HG03135 (cell line): Measurements from ENCODE around the gene PLCB4.

Source experiments
- ATAC-seq: cut with Tn5 transposase; IDR thresholded peaks from one replicate; pipeline ENCODE4 v1.9.1; 2021; ENCODE audit warnings: mild to moderate bottlenecking, moderate library complexity; ENCODE audit not compliant: unreplicated experiment

PLCB4 gene

DNA sequence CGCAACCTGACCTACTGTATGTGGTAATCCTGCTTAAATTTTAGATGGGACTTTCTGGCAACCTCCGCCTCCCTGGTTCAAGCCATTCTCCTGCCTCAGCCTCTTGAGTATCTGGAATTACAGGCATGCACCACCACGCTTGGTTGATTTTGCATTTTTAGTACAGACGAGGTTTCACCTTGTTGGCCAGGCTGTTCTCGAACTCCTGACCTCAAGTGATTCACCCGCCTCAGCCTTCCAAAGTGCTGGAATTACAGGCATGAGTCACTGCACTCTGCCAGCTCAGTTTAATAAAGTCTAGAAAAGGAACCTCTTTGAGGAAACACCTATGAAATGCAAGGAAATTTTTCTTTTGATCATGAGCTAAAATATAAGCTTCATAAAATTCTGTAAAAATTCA, 9.0 kb upstream of the PLCB4 start:
- ATAC-seq = no peak

- ATAC-seq = no peak
Observed at GRCh38 chr20:9061434-9061833, 7.5 kb upstream of the PLCB4 start.

GRCh38 chr20:9062066-9062465, 6.8 kb upstream of the PLCB4 start:
- no peak for ATAC-seq

DNA sequence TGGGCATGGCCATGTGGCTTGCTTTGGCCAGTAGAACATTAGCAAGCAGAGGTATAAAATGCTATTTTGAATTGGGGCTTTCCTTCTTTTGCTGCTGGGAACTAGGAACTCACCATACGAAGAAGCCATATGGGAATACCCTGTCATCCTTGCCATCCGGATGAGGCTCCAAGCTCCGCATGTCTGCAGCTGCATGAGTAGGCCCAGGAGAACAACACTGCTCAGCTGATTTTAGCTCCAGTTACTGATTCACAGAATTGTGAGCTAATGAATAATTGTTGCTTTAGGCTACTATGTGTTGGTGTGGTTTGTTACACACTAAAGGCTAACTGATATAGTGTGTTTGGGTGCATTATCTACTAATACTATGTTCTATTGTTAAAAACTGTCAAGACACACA, 2.7 kb upstream of the PLCB4 start:
- ATAC-seq = no peak

GRCh38 chr20:9068233-9068801, 570 bp upstream of the PLCB4 start:
- no peak for ATAC-seq

GRCh38 chr20:9070304-9070703, 1.4 kb downstream of the PLCB4 start:
- ATAC-seq = no peak

GRCh38 chr20:9071976-9072726, 3.3 kb downstream of the PLCB4 start:
- ATAC-seq = no peak

GRCh38 chr20:9072861-9073500, 4.1 kb downstream of the PLCB4 start:
- ATAC-seq = no peak

DNA sequence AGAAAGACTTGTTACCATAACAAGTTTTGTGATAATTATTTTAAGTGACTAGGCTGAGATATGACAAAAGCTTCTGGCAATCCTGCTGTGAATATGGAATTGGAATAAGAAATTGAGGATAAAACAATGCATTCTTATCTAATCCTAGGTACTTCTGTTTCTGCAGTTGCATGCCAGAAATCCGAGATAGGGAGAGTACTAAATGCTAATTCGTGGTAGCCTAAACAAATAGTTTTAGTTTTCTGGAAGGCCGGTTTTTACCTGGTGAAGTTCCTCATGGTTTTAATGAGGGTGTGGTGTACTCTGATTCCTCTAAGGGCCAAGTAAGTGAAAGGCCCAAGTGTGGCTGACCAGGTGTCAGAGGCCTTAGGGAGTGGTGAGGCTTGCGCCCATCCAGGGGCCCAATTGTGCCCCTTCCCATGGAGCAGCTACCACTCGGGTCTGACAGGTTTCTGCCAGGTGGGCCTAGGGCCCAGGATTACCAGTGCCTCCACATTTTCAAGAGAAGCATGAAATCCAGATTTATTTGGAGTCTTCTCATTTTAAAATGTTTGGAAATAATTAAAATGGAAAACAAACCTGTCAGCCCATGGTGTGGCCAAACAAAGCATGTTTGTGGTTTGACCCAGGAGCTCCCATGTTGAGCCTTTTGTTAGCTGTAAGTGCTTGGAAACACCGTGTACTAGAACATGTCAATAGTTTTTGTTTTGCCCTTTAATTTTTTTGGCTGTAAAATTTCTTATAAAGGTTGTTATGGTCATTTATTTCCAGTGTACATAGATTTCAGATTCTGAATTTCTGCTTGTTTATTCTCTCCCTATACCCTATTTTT, 6.6 kb downstream of the PLCB4 start:
- no peak for ATAC-seq

- ATAC-seq = no peak
Observed at GRCh38 chr20:9076440-9076839, 7.6 kb downstream of the PLCB4 start.

DNA sequence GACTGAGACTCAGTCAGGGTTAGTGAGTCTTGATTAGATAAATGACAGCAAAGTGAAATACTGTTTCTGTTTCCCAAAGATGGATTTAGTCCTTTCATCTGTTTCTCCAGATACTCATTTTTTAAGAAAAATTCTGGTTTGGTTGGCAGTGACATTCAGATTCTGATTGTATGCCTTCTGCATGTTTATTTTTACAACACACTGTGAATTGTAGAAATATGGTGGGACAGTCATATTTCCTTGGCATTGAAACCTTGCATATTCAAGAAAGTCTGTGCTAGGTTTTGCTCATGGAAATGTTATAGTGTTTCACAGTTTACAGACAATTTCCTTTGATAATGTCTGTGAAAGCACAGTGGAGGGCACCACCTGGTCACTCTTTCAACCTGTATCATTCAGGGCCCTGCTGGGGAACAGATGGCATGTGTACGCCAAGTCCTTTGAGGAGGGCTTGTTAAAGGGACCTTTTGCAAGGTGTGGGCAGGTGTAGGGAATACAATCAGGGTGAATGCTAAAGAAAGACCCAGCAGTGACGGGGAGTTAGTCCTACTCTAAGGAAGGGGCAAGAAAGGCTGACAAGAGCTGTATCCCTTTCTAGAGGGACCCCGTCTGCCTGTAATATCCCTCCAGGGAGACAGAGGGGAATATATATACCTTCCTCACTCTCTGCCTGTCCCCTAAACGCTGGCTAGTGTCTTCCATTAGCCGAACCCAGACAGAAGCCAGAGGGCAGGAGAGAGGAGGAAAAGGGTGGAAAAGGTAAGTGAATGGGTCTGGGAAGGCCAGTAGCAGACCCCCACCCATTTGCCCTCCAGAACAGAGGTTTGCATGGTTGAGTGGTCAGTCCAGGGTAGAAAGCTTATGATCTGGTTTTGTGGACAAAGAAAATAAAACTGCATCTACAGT, 10.2 kb downstream of the PLCB4 start:
- ATAC-seq = no peak

- ATAC-seq = no peak
Observed at GRCh38 chr20:9081423-9081966, 12.6 kb downstream of the PLCB4 start.

DNA sequence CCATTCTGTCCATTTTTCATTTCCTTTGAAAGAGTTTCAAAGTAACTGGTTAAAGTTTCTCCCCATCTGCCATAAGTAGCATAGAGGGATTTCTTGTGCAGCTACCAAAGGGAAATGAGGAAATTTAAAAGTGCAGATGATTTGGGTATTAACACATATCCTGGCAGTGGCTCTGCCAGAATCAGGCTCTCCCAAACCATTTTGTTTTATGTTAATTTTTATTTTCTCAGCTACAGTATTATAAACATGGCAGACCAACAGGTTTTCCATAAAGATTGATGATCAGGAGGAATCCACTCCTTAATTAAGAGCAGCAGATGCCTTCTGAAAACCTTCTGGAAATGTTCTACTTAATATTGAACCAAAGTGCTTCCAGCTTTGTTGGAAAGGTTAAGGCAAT, 13.9 kb downstream of the PLCB4 start:
- ATAC-seq = no peak

- ATAC-seq = no peak
Observed at GRCh38 chr20:9087531-9088217, 18.8 kb downstream of the PLCB4 start.

GRCh38 chr20:9088556-9088955, 19.7 kb downstream of the PLCB4 start:
- no peak for ATAC-seq

- no peak for ATAC-seq
Observed at GRCh38 chr20:9092113-9092512, 23.2 kb downstream of the PLCB4 start.

DNA sequence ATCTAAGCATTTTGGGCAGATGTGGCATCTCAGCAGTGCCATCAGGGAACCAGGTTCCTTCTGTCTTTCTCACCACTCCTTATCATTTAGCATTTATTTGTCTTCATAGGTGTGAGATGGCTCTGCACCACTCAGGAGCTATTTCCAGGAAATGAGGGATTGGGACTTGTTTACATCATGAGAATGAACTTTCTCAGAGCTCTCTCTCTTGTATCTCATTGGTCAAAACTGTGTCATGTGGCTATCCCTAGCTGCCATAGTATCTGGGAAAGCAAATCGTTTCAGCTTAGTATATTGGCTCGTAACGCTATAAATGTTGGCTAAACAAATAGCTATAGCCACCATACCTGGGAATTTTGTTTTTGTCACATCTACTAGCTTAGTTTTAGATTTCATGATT, 23.8 kb downstream of the PLCB4 start:
- no peak for ATAC-seq

GRCh38 chr20:9093218-9093957, 24.5 kb downstream of the PLCB4 start:
- ATAC-seq = no peak

DNA sequence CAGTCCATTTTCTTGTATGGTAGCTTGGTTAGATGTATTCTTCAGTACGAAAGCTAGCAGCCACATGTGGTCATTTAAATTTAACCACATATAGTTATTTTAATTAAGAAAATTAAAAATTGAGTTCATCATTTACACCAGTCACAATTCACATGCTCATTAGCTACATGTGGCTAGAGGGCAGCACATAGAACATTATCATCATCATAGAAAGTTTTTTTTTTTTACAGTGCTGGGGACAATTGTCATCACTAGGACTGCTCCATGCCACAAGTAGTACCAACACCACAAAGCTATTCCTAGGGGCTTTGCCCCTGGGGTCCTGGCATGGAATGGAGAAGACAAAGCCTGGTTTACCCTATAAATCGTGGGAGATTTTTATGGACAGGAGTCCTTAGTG, 30.5 kb downstream of the PLCB4 start:
- ATAC-seq = no peak
